Uterus (tissue), 2 donors: ENCODE data around the gene ONECUT1.

Source experiments
- CTCF ChIP-seq, 4 experiments: fragments of 200-600 bp in 2 of 4; fragments of 450-650 bp in 2 of 4; sonication (generic) in 2 of 4; IDR thresholded peaks; one replicate each; pipeline ENCODE4 v1.5.1; 2016 to 2019; ENCODE audit warnings: antibody characterized with exemption in 4 of 4, mild to moderate bottlenecking in 2 of 4, moderate library complexity in 1 of 4
- POLR2A ChIP-seq, 2 donors: fragments of 450-650 bp; IDR thresholded peaks; one replicate each; pipeline ENCODE4 v1.6.1; 2016; ENCODE audit warnings: antibody characterized with exemption in 2 of 2, mild to moderate bottlenecking in 1 of 2, moderate library complexity in 1 of 2

- TF ChIP-seq POLR2A (IDR thresholded peaks at IDR 0.05) (no peak), CTCF (IDR thresholded peaks at IDR 0.05) (no peak)
Observed at GRCh38 chr15:52728899-52729298, 61.2 kb downstream of the ONECUT1 start.
